Brain microvascular endothelial cell (primary cell): ENCODE results near the gene SLC15A4.
A peak's percentile ranks its signal among the peaks of the same experiment; 100 is the strongest.

ENCODE experiments used
- DNase-seq: peaks from one replicate; pipeline ENCODE4 v3.0.0-alpha.2; 2020
- H3K27ac ChIP-seq: fragments of 250-450 bp; sonication (Bioruptor Pico); 2 replicates; pipeline ENCODE4 v1.5.1; 2020; ENCODE audit warnings: mild to moderate bottlenecking, moderate library complexity
- H3K27me3 ChIP-seq: fragments of 250-450 bp; sonication (Bioruptor Pico); replicated peaks from 2 replicates; pipeline ENCODE4 v1.5.1; 2020; ENCODE audit warnings: mild to moderate bottlenecking
- H3K36me3 ChIP-seq: fragments of 250-450 bp; sonication (Bioruptor Pico); replicated peaks from 2 replicates; pipeline ENCODE4 v1.5.1; 2020; ENCODE audit warnings: mild to moderate bottlenecking
- H3K4me3 ChIP-seq: 2 replicates; pipeline ENCODE4 v1.5.1; 2011; ENCODE audit warnings: low read depth, mild to moderate bottlenecking, control low read depth, low read length, moderate library complexity
- CTCF ChIP-seq: IDR thresholded peaks from 2 replicates; pipeline ENCODE4 v1.5.1; 2011; ENCODE audit warnings: low read depth, mild to moderate bottlenecking, moderate library complexity, low read length, control low read depth, inconsistent platforms; ENCODE audit errors: missing control alignments
- in situ Hi-C: cut with HindIII; loops from 2 replicates; pipeline ENCODE4 v1.10.0; 2017; ENCODE audit warnings: low sequenced_read_pairs, low pct_ligation_motif_present

SLC15A4 gene

DNA sequence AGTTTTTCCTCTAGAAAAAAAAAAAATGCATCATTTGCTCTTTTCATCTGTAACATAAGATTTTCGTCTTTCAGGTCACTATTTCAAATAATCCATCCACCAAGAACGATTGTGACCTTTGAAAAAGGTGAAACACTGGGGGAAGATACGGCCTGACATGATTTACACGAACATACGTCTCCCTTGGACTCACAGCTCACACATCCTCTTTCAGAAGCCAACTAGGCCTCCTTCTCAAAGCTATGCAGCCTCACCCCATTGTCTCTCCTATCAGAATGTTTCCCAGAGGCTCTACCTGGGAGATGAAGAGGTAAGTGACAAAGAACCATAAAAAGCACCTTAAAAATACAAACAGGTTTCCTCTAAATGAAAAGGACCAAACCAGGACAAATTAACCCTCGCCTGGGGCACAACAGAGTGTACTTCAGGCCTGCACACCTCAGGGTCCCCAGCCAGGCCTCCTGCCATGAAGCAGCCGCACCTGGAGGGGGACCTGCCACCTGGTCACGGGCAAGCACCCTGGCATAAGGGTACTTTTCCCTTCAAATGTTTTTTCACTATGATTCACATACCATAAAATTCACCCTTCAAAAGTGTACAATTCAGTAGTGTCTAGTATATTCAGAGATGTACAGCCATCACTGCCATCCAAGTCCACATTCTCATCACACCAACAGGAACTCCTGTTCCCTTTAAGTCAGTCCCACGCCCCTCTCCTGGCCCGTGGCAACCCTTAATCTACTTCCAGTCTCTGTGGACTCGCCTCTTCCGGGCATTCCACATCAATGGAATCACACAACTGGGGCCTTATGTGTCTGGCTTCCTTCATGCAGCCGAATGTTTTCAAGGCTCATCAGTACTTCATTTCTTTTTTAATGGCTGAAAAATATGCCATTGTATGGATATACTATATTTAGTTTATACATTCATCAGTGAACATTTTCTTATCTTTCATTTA is 5.4 kb downstream of the SLC15A4 start:
- H3K27me3 ChIP-seq: no peaks in the 10 kb centered on the region
- H3K4me3 ChIP-seq: no peak overlapping the region
- peak overlapping the region; percentile 89 for H3K27ac ChIP-seq
- peak; percentile 71 for DNase-seq
- in situ Hi-C loops: no loop called here
- no peak for TF ChIP-seq CTCF
- H3K36me3 ChIP-seq: peaks cover 14% of the 10 kb centered on the region

DNA sequence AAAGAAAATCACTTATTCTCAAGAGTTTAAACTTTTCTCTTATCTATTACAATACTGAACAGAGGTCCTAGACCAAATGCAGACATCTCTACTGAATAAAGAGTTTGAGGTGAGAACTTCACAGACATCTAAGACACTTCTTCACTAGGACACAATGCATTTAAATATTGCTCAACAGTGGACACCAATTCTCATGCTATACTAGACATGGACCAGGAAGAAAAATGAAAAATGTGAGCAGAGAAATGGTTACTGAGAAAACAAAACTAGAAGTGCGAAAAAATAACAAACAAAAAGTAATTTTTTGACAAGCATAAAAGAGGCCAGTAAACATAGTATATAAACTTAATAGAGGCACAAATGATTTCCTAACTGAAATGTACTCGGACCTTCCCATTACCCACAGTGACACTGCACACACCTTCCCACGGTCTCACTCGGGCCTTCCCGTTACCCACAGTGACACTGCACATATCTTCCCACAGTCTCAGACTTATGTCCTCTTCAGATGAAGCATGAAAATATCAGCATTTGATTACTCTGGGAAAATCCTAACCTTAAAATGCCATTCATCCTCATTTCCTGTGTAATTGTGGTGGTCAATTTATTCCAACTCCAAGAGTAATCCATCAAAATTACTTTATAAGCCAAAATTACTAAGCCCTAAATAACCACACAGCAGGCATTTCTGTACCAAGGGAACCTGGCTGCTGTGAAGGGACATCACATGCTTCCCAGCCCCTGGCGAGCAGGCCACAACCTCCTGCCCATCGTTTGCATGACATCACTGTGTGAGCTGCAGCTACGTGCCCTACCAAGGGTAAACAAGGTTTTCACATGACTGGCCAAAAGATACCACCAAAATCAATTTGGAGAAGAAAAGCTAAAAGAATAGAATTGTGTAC is 6.4 kb downstream of the SLC15A4 start:
- peaks cover 18% of the 10 kb centered on the region for H3K36me3 ChIP-seq

DNA sequence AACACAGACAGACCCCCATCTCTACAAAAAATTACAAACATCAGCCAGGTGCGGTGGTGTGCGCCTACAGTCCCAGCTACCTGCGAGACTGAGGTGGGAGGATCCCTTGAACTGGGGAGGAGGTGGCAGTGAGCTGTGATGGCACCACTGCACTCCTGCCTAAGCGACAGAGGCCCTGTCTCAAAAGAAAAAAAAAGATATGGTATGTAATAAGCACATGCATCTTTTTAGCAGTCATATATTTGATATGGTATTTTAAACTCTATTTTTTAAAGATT is 7.2 kb downstream of the SLC15A4 start:
- Histone ChIP-seq H3K27ac (peak overlapping the region; percentile 89), H3K4me3 (no peak overlapping the region), H3K36me3 (peaks cover 21% of the 10 kb centered on the region), H3K27me3 (no peaks in the 10 kb centered on the region)
- DNase-seq: no peak
- in situ Hi-C loops: no loop called here
- no peak for TF ChIP-seq CTCF

More for the DNA sequence above, 6.4 kb downstream of the SLC15A4 start:
- in situ Hi-C loops: no loop called here
- Histone ChIP-seq H3K27ac (peak overlapping the region; percentile 89), H3K4me3 (no peak overlapping the region), H3K27me3 (no peaks in the 10 kb centered on the region)
- TF ChIP-seq CTCF: no peak
- DNase-seq: peak; percentile 66

DNA sequence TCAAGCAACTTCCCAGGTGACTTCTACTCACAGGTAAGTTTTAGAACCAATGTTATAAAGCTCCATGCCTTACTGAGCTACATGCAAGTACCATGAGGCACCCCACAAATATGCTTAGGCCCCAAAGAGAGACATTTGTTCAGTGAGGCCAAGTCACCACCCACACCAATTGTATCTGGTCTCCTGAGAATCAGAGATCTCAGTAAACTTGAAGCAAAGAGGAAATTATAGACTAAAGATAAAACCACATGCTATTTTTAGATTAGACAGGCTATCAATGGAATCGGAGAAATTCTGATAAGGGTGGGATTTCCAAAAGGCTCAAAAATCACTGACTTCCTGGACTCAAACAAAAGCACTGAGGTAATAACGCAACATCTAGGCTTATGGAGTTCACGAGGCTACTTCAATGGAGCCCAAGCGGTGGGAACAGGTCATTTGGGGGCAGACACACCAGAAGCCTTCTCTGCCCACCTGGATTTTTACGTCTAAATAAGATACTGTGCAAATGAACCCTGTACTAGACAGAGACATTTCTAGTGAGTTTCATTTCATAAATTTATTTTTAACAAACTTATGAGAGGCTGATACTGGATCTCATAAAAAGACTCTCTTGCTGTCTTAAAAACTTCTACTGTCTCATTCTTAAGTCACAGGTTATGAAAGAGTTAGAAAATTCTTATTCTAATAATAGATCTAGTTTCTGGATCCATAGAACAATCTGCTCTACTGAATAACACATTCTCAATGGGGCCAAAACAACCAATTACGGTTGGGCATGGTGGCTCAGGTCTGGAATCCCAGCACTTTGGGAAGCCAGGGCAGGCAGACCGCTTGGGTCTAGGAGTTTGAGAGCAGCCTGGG is 7.7 kb downstream of the SLC15A4 start:
- TF ChIP-seq CTCF: no peak
- in situ Hi-C loops: no loop called here
- Histone ChIP-seq H3K27me3 (no peaks in the 10 kb centered on the region), H3K36me3 (peaks cover 18% of the 10 kb centered on the region), H3K4me3 (no peak overlapping the region), H3K27ac (peak overlapping the region; percentile 3)
- DNase-seq: no peak

DNA sequence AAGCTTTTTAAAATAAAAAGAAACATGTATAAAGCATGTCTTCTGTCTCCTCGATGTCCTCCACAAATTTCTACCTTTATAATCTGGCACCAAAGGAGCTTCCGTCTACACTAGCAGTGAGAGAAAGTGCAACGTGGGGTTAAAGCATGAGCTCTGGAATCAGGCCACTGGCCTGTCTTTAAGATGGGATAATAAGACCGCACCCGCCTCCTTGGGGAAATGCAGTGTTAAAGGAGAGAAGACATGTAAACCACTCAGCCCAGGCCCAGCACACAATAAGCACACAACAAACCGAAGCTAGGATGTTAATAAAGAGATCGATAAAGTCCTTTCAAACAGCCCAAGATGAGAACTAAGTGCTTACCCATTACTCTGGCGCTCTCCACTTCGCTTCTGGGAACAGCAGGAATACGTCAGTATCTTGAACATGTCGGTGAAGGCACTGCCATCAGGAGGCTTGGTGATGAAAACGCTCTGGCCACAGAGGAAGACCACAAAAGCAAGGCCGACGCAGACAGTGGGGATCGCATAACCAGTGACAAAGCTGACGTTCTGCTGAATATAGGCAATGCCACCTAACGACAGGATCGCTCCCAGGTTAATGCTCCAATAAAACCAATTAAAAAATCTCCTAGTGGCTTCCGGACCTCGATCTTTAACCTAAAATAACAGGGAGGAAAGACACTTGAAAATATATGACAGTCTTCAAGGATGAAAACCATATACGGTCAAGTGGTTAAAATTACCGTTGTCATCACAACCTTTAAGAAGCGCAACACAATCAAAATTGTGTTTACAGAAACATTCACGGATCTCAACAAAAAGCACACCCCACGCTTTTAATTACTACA is 9.1 kb downstream of the SLC15A4 start:
- Histone ChIP-seq H3K4me3 (no peak overlapping the region), H3K27ac (no peak overlapping the region), H3K27me3 (no peaks in the 10 kb centered on the region), H3K36me3 (peaks cover 11% of the 10 kb centered on the region)
- no peak for TF ChIP-seq CTCF
- no peak for DNase-seq
- in situ Hi-C loops: no loop called here
